Mesendoderm (in vitro differentiated cells): ENCODE results near the gene PXYLP1.

Experiments used
- DNase-seq: peaks from one replicate; pipeline ENCODE4 v3.0.0; 2013
- H2AK5ac ChIP-seq: 2 replicates; pipeline ENCODE4 v1.6.1; 2013; ENCODE audit warnings: low read length, inconsistent platforms
- H2BK120ac ChIP-seq: 2 replicates; pipeline ENCODE4 v1.6.1; 2013; ENCODE audit warnings: low read depth, mild to moderate bottlenecking, low read length, moderate library complexity, mixed read lengths
- H2BK15ac ChIP-seq: replicated peaks from 2 replicates; pipeline ENCODE4 v1.6.1; 2013; ENCODE audit warnings: low read depth, mild to moderate bottlenecking, moderate library complexity
- H2BK5ac ChIP-seq: 2 replicates; pipeline ENCODE4 v1.6.1; 2013; ENCODE audit warnings: low read length, inconsistent platforms
- H3K18ac ChIP-seq: 2 replicates; pipeline ENCODE4 v1.6.1; 2013; ENCODE audit warnings: mild to moderate bottlenecking, low read length, mixed read lengths
- H3K23ac ChIP-seq: one replicate; pipeline ENCODE4 v1.6.1; 2013; ENCODE audit warnings: low read length
- H3K27ac ChIP-seq: 2 replicates; pipeline ENCODE4 v1.5.1; 2013; ENCODE audit warnings: low read depth, mild to moderate bottlenecking, inconsistent platforms, low read length, moderate library complexity
- H3K27me3 ChIP-seq: 2 replicates; pipeline ENCODE4 v1.6.1; 2013; ENCODE audit warnings: low read length, control low read depth, mild to moderate bottlenecking, inconsistent platforms; ENCODE audit not compliant: insufficient read depth, poor library complexity
- H3K36me3 ChIP-seq: 2 replicates; pipeline ENCODE4 v1.6.1; 2013; ENCODE audit warnings: low read length, inconsistent platforms; ENCODE audit not compliant: control insufficient read depth, insufficient read depth
- H3K4ac ChIP-seq: one replicate; pipeline ENCODE4 v1.6.1; 2013; ENCODE audit warnings: low read depth, mild to moderate bottlenecking, low read length, moderate library complexity
- H3K4me1 ChIP-seq: 2 replicates; pipeline ENCODE4 v1.6.1; 2013; ENCODE audit warnings: low read depth, low read length, inconsistent platforms; ENCODE audit not compliant: control insufficient read depth
- H3K4me2 ChIP-seq: 2 replicates; pipeline ENCODE4 v1.6.1; 2013; ENCODE audit warnings: low read length
- H3K4me3 ChIP-seq: 2 replicates; pipeline ENCODE4 v1.5.1; 2013; ENCODE audit warnings: mild to moderate bottlenecking, low read length
- H3K56ac ChIP-seq: one replicate; pipeline ENCODE4 v1.6.1; 2013; ENCODE audit warnings: low read length
- H3K79me1 ChIP-seq: 2 replicates; pipeline ENCODE4 v1.6.1; 2013; ENCODE audit warnings: low read length, inconsistent platforms
- H3K79me2 ChIP-seq: 2 replicates; pipeline ENCODE4 v1.6.1; 2013; ENCODE audit warnings: mild to moderate bottlenecking, low read length; ENCODE audit not compliant: control insufficient read depth, insufficient read depth
- H3K9ac ChIP-seq: 2 replicates; pipeline ENCODE4 v1.6.1; 2013; ENCODE audit warnings: low read length, inconsistent platforms
- H4K5ac ChIP-seq: one replicate; pipeline ENCODE4 v1.6.1; 2013; ENCODE audit warnings: low read length
- H4K8ac ChIP-seq: one replicate; pipeline ENCODE4 v1.6.1; 2013; ENCODE audit warnings: low read depth, mild to moderate bottlenecking, control low read depth, low read length, moderate library complexity
- whole genome bisulfite sequencing: extraction: QIAGEN DNeasy Blood & Tissue Kit; methylation state at CpG from one replicate; pipeline ENCODE4 v1.1.7; 2013; ENCODE audit warnings: low lambda C conversion rate, missing lambda C conversion rate; ENCODE audit not compliant: insufficient coverage; ENCODE audit errors: extremely low coverage; 5-methylcytosine and 5-hydroxymethylcytosine counted together

The PXYLP1 gene

DNA sequence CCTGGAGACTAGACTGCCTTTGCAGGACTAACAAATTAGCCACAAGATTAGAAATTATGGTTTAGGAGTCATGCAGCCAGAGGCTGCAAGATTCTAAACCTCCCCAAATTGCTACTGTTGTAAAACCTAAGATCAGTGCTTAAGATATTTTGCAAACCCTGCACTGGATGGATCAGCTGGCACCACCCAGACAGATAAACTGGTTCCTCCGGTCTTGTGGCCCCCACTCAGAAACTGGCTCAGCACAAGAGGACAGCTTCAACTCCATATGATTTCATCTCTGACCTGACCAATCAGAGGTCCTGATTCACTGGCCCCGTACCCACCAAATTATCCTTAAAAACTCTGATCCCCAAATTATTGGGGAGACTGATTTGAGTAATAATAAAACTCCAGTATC is 19.5 kb upstream of the PXYLP1 start:
- no peak overlapping the region for H2AK5ac ChIP-seq
- no peaks in the 10 kb centered on the region for H3K27me3 ChIP-seq
- no peak overlapping the region for H2BK15ac ChIP-seq
- H3K27ac ChIP-seq: peak overlapping the region; percentile 59
- no peak overlapping the region for H4K8ac ChIP-seq
- no peak overlapping the region for H3K9ac ChIP-seq
- no peaks in the 10 kb centered on the region for H3K79me1 ChIP-seq
- no peaks in the 10 kb centered on the region for H3K36me3 ChIP-seq
- peak overlapping the region; percentile 9 for H3K56ac ChIP-seq
- H3K4me3 ChIP-seq: no peak overlapping the region
- peak overlapping the region; percentile 71 for H3K18ac ChIP-seq
- H3K79me2 ChIP-seq: no peaks in the 10 kb centered on the region
- no peak for DNase-seq
- H3K4me1 ChIP-seq: no peaks in the 10 kb centered on the region
- H2BK120ac ChIP-seq: peak overlapping the region; percentile 90
- H4K5ac ChIP-seq: no peak overlapping the region
- no peak overlapping the region for H3K4me2 ChIP-seq
- WGBS: no CpG with 5 or more reads among the region's 2 CpGs
- H3K4ac ChIP-seq: no peak overlapping the region
- H2BK5ac ChIP-seq: no peak overlapping the region
- no peak overlapping the region for H3K23ac ChIP-seq

DNA sequence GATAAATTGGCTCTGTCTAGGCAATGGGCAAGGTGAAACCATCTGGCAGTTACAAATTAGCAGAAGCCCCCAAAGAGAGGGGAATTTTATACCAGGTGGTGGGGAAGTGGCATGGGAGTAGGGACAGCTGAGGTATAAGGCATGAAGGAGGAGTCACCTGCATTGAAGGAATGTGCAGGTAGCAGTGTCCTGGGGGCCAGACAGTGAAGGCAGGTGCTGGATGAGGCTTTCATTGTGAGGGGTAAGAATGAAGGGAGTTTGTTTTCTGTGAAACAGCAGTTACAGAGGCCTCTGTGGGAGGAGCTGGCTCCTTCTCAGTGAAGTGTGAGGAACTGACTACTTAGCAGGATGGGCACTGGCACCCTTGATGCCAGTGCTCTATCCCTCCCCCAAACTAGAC is 19.1 kb upstream of the PXYLP1 start:
- H2BK15ac ChIP-seq: no peak overlapping the region
- H2AK5ac ChIP-seq: peak overlapping the region; percentile 94
- H3K4me1 ChIP-seq: no peaks in the 10 kb centered on the region
- no peak overlapping the region for H3K23ac ChIP-seq
- H4K5ac ChIP-seq: no peak overlapping the region
- H2BK5ac ChIP-seq: peak overlapping the region; percentile 13
- H3K4ac ChIP-seq: peak overlapping the region; percentile 75
- H3K9ac ChIP-seq: no peak overlapping the region
- H3K4me3 ChIP-seq: no peak overlapping the region
- no peaks in the 10 kb centered on the region for H3K79me2 ChIP-seq
- H3K4me2 ChIP-seq: no peak overlapping the region
- H3K27ac ChIP-seq: peak overlapping the region; percentile 3
- H3K27me3 ChIP-seq: no peaks in the 10 kb centered on the region
- DNase-seq: no peak
- H2BK120ac ChIP-seq: no peak overlapping the region
- no peaks in the 10 kb centered on the region for H3K36me3 ChIP-seq
- H3K79me1 ChIP-seq: no peaks in the 10 kb centered on the region
- H3K18ac ChIP-seq: peak overlapping the region; percentile 11
- peak overlapping the region; percentile 22 for H3K56ac ChIP-seq
- no peak overlapping the region for H4K8ac ChIP-seq

DNA sequence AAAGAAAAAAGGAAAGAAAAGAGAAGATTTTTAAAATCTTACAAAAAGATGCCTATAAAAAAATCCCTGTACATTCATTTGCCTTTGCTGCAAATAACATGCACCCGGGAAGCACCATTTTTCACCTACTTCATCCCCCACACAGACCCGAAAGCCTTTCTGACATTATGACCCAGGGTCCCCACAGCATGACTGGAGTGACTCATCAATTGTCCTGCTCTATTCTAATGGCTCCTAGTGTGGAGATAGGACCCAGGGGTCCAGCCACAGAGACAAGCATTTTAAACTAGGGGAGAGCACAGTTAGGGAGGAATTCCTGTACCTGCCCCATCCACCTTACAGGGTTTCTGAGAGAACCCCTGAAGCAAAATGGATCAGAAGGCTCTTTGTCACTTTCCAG is 14.7 kb upstream of the PXYLP1 start:
- H3K36me3 ChIP-seq: no peaks in the 10 kb centered on the region
- H4K5ac ChIP-seq: no peak overlapping the region
- H3K79me2 ChIP-seq: no peaks in the 10 kb centered on the region
- no peak overlapping the region for H3K27ac ChIP-seq
- no CpG with 5 or more reads among the region's 2 CpGs for WGBS
- H3K79me1 ChIP-seq: no peaks in the 10 kb centered on the region
- H2AK5ac ChIP-seq: no peak overlapping the region
- H2BK15ac ChIP-seq: no peak overlapping the region
- H4K8ac ChIP-seq: no peak overlapping the region
- H3K56ac ChIP-seq: no peak overlapping the region
- peak; percentile 23 for DNase-seq
- no peak overlapping the region for H3K4me2 ChIP-seq
- no peak overlapping the region for H2BK5ac ChIP-seq
- H3K27me3 ChIP-seq: no peaks in the 10 kb centered on the region
- no peak overlapping the region for H3K9ac ChIP-seq
- H3K18ac ChIP-seq: no peak overlapping the region
- H3K4me3 ChIP-seq: no peak overlapping the region
- H3K4ac ChIP-seq: no peak overlapping the region
- H2BK120ac ChIP-seq: no peak overlapping the region
- H3K23ac ChIP-seq: no peak overlapping the region
- no peaks in the 10 kb centered on the region for H3K4me1 ChIP-seq

DNA sequence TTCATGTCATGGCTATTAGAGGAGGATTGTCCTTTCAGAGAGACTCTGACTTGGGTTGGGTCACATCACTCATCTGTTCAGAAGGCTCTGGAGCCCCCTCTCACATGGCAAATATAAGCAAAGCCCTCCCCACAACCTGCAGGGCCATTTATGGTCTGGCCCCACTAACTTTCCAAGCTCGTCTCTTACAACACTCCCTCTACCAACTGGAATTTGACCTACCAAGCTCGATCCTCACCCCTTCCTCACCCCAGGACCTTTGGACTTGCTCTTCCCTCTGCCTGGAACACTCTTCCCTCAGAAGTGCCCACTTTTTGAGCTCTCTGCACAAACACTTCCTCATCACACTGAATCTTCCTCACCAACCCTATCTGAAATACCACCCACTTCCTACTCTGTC is 14.2 kb upstream of the PXYLP1 start:
- DNase-seq: no peak
- H3K4me1 ChIP-seq: no peaks in the 10 kb centered on the region
- H3K79me1 ChIP-seq: no peaks in the 10 kb centered on the region
- WGBS: no CpG with 5 or more reads among the region's 2 CpGs
- no peak overlapping the region for H3K9ac ChIP-seq
- no peak overlapping the region for H4K5ac ChIP-seq
- H2BK5ac ChIP-seq: no peak overlapping the region
- peak overlapping the region; percentile 40 for H3K18ac ChIP-seq
- no peaks in the 10 kb centered on the region for H3K79me2 ChIP-seq
- no peak overlapping the region for H3K4me2 ChIP-seq
- H3K27me3 ChIP-seq: no peaks in the 10 kb centered on the region
- no peak overlapping the region for H3K23ac ChIP-seq
- H3K4ac ChIP-seq: no peak overlapping the region
- no peak overlapping the region for H2BK15ac ChIP-seq
- H3K56ac ChIP-seq: no peak overlapping the region
- no peak overlapping the region for H4K8ac ChIP-seq
- H3K27ac ChIP-seq: no peak overlapping the region
- H2AK5ac ChIP-seq: no peak overlapping the region
- no peaks in the 10 kb centered on the region for H3K36me3 ChIP-seq
- no peak overlapping the region for H2BK120ac ChIP-seq
- H3K4me3 ChIP-seq: no peak overlapping the region

DNA sequence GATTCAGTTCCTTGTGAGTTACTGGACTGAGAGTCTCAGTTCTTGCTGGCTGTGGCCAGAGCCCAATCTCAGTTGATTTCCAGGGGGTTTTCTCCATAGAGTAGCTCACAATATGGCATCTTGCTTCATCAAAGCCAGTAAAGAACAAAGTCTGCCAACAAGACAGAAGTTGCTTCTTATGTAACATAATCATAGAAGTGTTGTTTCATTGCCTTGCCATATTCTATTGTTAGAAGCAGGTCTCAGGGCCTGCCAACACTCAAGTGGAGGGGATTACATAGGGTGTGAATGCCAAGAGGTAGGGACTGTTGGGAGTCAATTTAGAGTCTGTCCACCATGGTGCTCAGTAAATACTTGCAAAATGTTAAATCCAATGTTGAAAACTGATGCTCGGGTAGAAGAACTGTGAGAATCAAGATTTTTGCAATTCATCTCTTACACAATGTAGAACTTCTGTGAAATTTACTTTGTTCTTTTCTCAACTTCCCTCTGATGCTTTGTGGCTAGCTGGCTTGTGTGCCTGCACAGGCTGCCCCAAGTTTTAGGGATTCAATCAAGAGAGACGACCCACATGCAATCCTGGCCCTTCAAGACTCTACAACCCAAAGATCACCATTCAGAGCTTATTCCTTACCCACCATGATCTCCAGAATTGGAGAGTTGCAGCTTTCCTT is 13.3 kb upstream of the PXYLP1 start:
- Histone ChIP-seq H3K79me1 (no peaks in the 10 kb centered on the region), H3K4me3 (no peak overlapping the region), H3K23ac (no peak overlapping the region), H3K56ac (no peak overlapping the region), H3K4ac (no peak overlapping the region), H3K27ac (no peak overlapping the region), H3K79me2 (no peaks in the 10 kb centered on the region), H3K4me1 (no peaks in the 10 kb centered on the region), H2AK5ac (no peak overlapping the region), H4K5ac (no peak overlapping the region), H3K36me3 (no peaks in the 10 kb centered on the region), H2BK120ac (no peak overlapping the region), H2BK5ac (no peak overlapping the region), H3K4me2 (no peak overlapping the region), H2BK15ac (no peak overlapping the region), H3K18ac (no peak overlapping the region), H4K8ac (no peak overlapping the region), H3K27me3 (no peaks in the 10 kb centered on the region), H3K9ac (no peak overlapping the region)
- no CpG with 5 or more reads among the region's 2 CpGs for WGBS
- DNase-seq: no peak

DNA sequence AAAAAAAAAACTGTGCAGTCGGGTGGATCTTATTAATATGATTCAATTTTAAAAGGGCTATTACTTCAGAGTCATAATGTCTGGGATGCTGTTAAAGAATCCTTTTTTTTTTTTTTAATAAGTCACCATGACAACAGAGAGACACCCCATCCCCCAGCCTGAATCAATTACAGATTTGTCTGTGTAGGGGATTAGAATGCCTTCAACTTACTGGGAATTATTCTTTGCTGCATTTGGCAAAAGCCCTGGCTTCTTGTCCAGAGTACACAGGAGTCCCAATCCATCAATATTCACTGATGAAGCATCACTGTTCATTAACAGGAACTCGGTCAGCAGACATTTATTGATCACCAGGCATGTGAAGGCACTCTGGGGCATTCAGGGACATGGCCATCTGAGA is 12.7 kb upstream of the PXYLP1 start:
- no peak overlapping the region for H3K4ac ChIP-seq
- no peak overlapping the region for H2AK5ac ChIP-seq
- H3K27ac ChIP-seq: no peak overlapping the region

More for the DNA sequence above, 12.7 kb upstream of the PXYLP1 start:
- H4K5ac ChIP-seq: no peak overlapping the region
- H3K36me3 ChIP-seq: no peaks in the 10 kb centered on the region
- no peak overlapping the region for H3K23ac ChIP-seq
- WGBS: no CpG with 5 or more reads among the region's 2 CpGs
- no peak overlapping the region for H4K8ac ChIP-seq
- H2BK15ac ChIP-seq: no peak overlapping the region
- H3K79me1 ChIP-seq: no peaks in the 10 kb centered on the region
- no peak overlapping the region for H3K9ac ChIP-seq
- no peak overlapping the region for H3K4me2 ChIP-seq
- H3K27me3 ChIP-seq: no peaks in the 10 kb centered on the region
- H2BK5ac ChIP-seq: no peak overlapping the region
- no peaks in the 10 kb centered on the region for H3K79me2 ChIP-seq
- H3K18ac ChIP-seq: no peak overlapping the region
- no peak overlapping the region for H3K4me3 ChIP-seq
- H2BK120ac ChIP-seq: no peak overlapping the region
- no peak for DNase-seq
- H3K56ac ChIP-seq: no peak overlapping the region
- no peaks in the 10 kb centered on the region for H3K4me1 ChIP-seq
